Body of pancreas (tissue), 4 donors: ENCODE measurements around the gene FXN. TPM values are rescaled to one million over a fixed set of nuclear protein-coding genes. Genes with fewer than 3 reads are reported as not detected.

Experiments
- ATAC-seq: fragments of 150-250 bp; one replicate; pipeline ENCODE4 v1.9.1; 2016
- DNase-seq, 4 donors: peaks; one replicate each; pipeline ENCODE4 v3.0.0-alpha.2; 2019
- H3K27ac ChIP-seq, 4 donors: fragments of 200-600 bp; sonication (generic); 1 replicate in 3 of 4; 2 replicates in 1 of 4; pipeline versions ENCODE4 v1.5.1 to v1.6.1; 2016 to 2019; ENCODE audit warnings: mild to moderate bottlenecking in 1 of 4, mixed read lengths in 1 of 4, moderate library complexity in 1 of 4
- H3K27me3 ChIP-seq, 2 donors: fragments of 200-600 bp; sonication (generic); one replicate each; pipeline ENCODE4 v1.6.0; 2016; ENCODE audit warnings: mild to moderate bottlenecking in 1 of 2
- H3K36me3 ChIP-seq, 2 donors: fragments of 200-600 bp; sonication (generic); replicated peaks in 1 of 2; 2 replicates each; pipeline ENCODE4 v1.5.1; 2016; ENCODE audit warnings: low read depth in 2 of 2; ENCODE audit not compliant: insufficient read depth in 1 of 2
- H3K4me1 ChIP-seq: fragments of 200-600 bp; sonication (generic); one replicate; pipeline ENCODE4 v1.6.0; 2016
- H3K4me3 ChIP-seq, 2 donors: fragments of 200-600 bp; sonication (generic); 1 replicate in 1 of 2; 2 replicates in 1 of 2; pipeline ENCODE4 v1.5.1; 2016 to 2019
- H3K9me3 ChIP-seq, 3 donors: fragments of 200-600 bp; sonication (generic); 1 replicate in 2 of 3; 2 replicates in 1 of 3; pipeline ENCODE4 v1.5.1; 2016
- POLR2A ChIP-seq, 3 donors: fragments of 450-650 bp; IDR thresholded peaks; one replicate each; pipeline ENCODE4 v1.6.1; 2016; ENCODE audit warnings: antibody characterized with exemption in 3 of 3, mild to moderate bottlenecking in 2 of 3
- WGBS, 2 donors: methylation state at CpG; one replicate each; pipeline ENCODE4 v1.1.5; 2017; 5-methylcytosine and 5-hydroxymethylcytosine counted together
- intact Hi-C: fragments of 100-400 bp; cut with DNase I; formaldehyde crosslinking; loops from one replicate; pipeline ENCODE4 v1.15.1; 2023
- small RNA-seq: library from RNA; depleted of rRNA; stranded (forward); fragments of <200 nt; gene quantifications from one replicate; pipeline ENCODE3, GENCODE V24; 2016
- total RNA-seq, 2 donors: library from RNA; depleted of rRNA; stranded (reverse); fragments of >200 nt; gene quantifications; one replicate each; pipeline ENCODE4 v1.1.0, GENCODE V29; 2016
- TF ChIP-seq, protein P1 (sequence below), 7 experiments: fragments of 450-650 bp in 4 of 7; fragments of 200-600 bp in 3 of 7; sonication (generic) in 3 of 7; IDR thresholded peaks; one replicate each; pipeline ENCODE4 v1.5.1; 2016 to 2019; ENCODE audit warnings: antibody characterized with exemption in 7 of 7

FXN gene
- total RNA-seq, 2 donors from 2014 or later = 3.1 to 6.9 TPM

- Histone ChIP-seq H3K27ac (peak overlapping the region in 3 of 4 donors; percentile 30 to 55 (median 35)), H3K4me1 (peaks cover 19% of the 10 kb centered on the region), H3K27me3 (no peaks in the 10 kb centered on the region), H3K9me3 (no peaks in the 10 kb centered on the region), H3K36me3 (no peaks in the 10 kb centered on the region), H3K4me3 (no peak overlapping the region)
- peak in 1 of 4 donors; percentile 25 for DNase-seq
- no peak for TF ChIP-seq POLR2A (IDR thresholded peaks at IDR 0.05)
- TF ChIP-seq, protein P1, sequence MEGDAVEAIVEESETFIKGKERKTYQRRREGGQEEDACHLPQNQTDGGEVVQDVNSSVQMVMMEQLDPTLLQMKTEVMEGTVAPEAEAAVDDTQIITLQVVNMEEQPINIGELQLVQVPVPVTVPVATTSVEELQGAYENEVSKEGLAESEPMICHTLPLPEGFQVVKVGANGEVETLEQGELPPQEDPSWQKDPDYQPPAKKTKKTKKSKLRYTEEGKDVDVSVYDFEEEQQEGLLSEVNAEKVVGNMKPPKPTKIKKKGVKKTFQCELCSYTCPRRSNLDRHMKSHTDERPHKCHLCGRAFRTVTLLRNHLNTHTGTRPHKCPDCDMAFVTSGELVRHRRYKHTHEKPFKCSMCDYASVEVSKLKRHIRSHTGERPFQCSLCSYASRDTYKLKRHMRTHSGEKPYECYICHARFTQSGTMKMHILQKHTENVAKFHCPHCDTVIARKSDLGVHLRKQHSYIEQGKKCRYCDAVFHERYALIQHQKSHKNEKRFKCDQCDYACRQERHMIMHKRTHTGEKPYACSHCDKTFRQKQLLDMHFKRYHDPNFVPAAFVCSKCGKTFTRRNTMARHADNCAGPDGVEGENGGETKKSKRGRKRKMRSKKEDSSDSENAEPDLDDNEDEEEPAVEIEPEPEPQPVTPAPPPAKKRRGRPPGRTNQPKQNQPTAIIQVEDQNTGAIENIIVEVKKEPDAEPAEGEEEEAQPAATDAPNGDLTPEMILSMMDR (IDR thresholded peaks at IDR 0.05) = peak in 3 of 7 experiments; percentile 25 to 31 (median 26)
- intact Hi-C loops = no loop called here
- WGBS, 2 donors = 19 to 30% methylated on average over 7 of the region's 7 CpGs
- ATAC-seq = no peak
These were observed 113.8 kb downstream of the FXN start for GRCh38 chr9:69149321-69149807.

Small RNA genes within 50 kb of the gene (small RNA-seq; reads per million reads assigned to genes)
- not detected for gene AL162730.1

Other genes with a start within 250 kb of the FXN start
- not detected for gene PRKACG, start 21.6 kb upstream of the FXN start, total RNA-seq
- gene TJP2, start 138.5 kb downstream of the FXN start, total RNA-seq = 10 to 100 TPM; 60.2 to 79.1 TPM